GM21526 (cell line): ENCODE measurements around the gene VN1R5.
"Not testable (repeated sequence)": the region's sequence is repeated elsewhere in the genome, so short reads cannot be mapped to it uniquely, and the experiment has no call there.

Experiments used
- ATAC-seq: cut with Tn5 transposase; IDR thresholded peaks from one replicate; pipeline ENCODE4 v1.9.1; 2021; ENCODE audit warnings: moderate library complexity; ENCODE audit not compliant: unreplicated experiment, low FRiP score

Gene VN1R5

DNA sequence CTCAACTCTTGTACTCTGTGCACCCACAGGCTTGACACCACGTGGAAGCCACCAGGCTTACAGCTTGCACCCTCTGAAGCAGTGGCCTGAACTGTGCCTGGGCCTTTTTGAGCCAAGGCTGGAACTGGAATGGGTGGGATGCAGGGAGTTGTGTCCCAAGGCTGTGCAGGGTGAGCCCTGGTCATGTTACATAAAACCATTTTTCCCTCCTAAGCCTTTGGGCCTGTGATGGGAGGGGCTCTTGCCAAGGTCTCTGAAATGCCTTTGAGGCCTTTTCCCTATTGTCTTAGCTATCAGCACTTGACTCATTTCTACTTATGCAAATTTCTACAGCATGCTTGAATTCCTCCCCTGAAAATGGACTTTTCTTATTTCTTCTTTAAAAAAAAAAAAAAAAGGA is 14.1 kb downstream of the VN1R5 start:
- ATAC-seq = no peak

DNA sequence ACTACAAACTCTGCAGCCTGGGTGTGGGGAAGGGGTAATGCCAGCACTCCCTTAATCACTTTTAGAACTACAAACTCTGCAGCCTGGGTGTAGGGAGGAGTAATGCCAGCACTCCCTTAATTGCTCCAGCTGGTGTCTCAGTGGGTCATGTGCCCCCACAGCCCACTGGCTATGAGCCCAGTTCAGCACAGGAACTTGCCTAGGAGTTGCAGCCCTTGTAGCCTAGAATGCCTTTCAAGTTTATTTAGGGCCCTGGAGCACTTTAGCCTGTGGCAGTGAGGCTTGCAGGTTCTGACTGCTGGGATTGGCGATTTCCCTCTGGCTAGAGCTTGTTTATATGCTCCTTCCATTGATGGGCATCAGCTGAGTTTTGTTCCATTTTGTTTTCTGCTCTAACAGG is 17.1 kb downstream of the VN1R5 start:
- ATAC-seq = no peak

DNA sequence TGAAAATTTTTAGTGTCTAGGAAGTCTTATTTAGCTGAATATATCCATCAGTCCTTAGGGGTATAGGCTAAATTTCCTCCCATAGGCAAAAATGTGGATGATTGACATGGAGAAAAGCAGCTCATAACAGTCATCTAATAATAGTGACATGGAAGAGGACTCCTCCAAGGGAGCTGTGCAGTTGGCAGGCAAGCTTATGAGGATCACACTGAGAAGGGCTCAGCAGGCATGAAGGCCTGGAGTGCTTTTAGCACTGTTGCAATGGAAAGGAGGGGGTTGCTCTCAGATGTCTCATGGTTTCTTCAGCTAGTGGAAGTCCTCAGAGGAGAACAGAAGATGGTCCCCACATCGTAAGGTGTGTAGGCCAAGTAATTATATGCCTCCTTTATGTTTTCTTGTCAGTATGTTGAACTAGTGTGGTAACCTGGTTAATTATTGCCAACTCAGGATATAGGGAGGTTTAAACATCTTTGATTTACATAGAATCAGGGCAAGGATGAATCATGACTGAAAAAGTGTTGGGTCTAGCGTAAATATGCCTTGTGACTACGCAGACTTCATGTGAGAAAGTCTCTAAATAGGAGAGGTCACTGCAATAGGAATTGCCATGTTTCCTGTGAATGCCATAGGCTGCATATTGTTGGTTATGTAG is 18.9 kb downstream of the VN1R5 start:
- ATAC-seq = no peak

DNA sequence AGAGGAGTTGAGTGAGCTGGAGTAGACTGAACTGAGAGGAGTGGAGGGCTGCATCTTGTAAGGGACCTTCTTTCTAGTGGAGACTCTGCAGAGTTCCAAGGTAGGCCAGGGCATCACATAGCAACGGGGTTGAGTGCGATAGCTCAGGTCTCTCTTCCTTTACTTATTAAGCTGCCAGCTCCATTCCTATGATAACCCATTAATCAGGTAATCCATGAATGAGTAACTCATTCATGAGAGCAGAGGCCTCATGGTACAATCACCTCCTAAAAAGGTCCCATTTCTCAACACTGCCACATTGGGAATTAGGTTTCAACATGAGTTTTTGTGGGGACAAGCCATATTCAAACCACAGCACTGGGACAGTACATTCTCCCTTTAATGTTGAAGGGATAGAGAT is 21.3 kb downstream of the VN1R5 start:
- no peak for ATAC-seq

DNA sequence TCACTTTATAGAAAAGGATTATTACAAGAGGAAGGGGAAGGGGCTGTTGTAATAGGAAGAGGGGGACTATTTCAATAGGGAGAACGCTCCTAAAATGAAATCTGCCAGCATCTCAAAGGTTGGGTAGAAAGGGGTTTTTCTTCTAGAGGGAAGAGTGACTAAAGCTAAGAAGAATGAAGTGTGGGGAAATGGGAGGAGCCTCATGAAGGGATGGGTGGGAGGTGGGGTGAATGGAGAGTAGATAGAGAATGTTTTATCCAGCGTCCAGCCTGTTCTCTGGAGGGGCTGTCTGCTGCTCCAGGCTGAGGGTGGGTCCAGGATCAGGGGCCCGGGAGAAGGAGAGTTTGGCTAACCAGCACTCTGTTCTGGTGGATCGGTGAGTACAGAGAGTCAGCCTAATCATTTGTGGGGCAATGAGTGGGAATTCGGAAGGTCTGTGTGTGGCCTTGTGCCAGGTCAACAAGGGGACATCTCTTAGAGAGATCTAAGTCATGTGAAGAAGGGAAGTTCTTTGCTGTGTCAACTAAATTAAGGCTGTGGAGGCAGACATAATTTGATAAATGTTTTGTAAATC is 25.2 kb downstream of the VN1R5 start:
- no peak for ATAC-seq

DNA sequence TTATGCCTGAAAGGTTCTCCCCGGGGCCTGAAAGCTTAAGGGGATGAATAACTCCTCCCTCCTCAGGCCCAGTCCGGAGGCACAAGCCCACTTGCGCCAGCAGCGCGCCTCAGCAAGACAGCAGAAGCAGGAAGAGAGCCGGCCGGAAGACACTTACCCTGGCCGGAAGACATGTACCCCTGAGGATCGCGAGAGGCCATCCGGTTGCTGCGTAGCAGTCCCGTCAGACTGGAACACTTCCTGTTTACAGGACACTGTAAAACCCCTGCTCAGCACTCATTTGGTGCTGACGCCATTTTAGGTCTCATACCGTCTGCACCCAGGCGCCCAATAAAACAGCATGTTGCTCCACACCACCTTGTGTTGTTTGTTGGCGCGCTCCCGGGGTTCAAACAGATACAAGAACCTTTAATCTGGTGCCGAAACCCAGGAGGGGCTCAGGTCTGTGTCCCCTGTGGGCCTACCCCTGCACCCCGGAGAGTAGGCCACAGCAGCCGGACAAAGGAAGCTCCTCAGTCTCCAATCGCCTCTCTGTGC is 30.3 kb downstream of the VN1R5 start:
- ATAC-seq = no peak

DNA sequence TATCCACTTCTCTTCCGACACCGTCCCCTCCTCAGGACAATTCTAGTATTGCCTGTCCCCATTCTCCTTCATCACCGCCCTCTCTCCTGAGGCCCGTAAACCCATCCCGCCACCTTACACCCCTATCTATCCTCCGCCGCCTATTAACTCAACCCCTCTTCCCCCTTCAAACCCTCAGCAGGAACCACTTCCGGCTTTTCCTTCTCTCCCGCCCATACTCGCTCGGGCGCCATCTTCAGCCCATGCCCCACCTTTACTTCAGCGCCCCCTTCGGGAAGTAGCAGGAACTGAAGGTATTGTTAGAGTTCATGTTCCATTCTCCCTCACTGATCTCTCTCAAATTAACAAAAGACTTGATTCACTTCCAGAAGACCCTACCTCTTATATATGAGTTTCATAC is 31.6 kb downstream of the VN1R5 start:
- no peak for ATAC-seq

DNA sequence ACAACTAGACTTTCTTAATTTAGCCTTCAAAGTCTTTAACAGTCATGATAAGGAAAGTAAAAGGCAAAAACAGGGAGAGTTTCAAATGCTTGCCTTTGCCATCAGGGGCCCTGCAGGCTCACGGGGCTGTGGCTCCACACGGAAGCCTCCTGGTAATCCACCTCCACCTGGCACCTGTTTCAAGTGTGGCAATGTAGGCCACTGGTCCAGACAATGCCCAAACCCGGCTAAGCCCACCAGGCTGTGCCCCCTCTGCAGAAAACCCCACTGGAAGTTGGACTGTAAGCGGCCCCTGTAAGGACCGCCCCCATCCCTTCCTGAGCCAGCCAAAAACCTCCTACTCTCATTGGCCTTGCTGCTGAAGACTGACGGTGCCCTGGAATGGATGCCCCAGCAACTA is 32.5 kb downstream of the VN1R5 start:
- ATAC-seq = no peak

DNA sequence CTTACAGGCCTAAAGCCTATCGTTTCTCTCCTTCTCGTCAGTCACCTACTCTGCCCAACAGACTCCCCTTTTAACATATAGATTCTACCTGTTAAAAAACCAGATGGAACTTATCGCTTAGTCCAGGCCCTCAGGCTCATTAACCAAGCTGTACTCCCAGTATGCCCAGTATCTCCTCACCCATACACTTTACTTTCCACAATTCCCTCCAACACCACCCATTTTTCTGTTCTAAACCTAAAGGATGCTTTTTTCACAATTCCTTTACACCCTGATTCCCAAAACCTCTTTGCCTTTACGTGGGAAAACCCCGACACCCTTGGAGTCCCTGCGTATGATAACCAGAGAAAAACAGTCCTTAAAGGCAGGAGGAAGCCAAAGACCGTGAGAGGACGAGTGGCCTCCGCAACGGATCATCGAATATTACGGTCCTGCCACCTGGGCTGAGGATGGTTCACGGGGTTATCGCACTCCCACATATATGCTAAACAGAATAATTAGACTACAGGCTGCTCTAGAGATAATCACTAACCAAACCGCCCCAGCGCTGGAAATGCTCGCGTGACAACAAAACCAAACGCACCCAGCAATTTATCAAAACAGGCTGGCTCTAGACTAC is 33.5 kb downstream of the VN1R5 start:
- ATAC-seq = not testable (repeated sequence)

DNA sequence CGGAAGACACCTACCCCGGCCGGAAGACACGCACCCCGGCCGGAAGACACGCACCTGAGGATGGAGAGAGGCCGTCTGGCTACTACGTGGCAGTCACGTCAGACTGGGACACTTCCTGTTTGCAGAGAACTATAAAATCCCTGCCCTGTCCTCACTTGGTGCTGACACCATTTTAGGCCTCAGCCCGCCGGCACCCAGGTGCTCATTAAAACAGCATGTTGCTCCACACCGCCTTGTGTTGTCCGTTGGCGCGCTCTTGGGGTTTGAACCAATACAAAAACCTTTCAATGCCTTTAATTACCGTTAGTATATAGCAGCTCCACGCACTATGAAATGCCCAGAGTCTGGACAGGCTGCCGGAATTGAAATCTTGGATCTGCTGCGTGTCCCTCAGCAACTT is 34.7 kb downstream of the VN1R5 start:
- no peak for ATAC-seq

DNA sequence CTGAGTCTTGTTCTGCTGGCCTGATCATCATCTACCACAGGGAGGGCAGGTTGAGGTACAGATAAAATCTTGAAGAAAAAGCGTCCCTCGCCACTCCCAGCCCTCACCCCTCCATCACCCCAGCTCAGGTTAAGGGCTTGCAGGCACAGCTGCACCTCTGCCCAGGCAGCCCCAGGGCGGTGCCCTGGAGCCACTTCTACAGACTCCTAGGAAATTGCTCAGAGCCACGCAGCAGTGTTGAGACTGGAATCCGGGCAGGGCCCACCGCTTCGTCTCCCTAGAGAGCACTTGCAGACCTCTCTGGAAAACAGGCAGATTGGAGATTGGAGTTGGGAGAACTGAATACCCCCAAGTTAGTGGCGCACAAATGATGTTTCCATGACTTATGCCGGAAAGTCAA is 35.3 kb downstream of the VN1R5 start:
- no peak for ATAC-seq

DNA sequence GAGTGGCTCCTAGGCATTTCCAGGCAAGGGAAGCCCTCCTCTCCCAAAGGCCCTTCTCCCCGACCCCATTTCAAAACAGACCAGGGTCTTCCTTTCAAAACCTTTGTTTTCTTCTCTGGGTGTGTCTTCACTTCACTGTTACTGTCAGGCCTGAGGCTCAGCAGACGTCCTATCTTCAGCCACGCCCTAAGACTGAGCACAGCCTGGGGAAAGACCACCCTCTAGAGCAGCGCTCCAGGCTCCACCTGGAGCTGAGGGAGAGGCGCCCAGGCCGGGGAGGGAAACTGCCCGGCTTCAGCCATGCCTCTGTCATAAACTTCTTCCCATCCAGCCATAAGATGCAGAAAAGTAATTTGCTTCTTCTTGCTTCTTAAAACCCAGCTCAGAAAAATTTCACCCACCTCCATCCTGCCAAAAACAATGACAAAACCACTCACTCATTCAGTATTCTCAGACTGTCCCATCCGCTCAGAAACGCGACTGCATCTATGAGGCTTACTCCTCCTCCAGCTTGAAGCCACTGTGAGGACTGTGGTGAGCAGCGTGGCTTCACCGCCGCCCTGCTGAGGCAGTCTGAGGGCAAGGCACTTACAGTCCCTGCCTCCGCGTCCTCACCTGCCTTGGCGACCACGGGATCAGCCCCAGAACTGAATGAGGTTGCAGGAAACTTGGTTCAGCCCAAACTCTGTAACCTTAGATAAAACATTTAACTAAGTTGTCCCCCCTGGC is 36.1 kb downstream of the VN1R5 start:
- ATAC-seq = no peak

DNA sequence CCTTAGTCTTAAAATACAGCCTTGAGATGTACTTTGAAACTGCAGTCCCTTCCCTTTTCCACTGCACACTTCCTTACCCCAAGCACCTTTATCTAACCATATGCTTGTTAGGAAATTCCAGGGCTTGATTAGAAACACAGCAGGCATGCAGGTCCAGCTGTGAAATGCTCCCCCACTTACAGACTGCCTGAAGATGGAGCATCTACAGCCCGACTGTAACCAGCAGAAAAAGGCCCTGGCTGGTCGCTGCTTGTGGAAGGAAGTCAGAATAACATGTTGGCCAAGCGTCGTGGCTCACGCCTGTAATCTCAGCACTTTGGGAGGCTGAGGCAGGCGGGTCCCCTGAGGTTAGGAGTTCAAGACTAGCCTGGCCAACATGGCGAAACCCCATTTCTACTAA is 37.2 kb downstream of the VN1R5 start:
- no peak for ATAC-seq

DNA sequence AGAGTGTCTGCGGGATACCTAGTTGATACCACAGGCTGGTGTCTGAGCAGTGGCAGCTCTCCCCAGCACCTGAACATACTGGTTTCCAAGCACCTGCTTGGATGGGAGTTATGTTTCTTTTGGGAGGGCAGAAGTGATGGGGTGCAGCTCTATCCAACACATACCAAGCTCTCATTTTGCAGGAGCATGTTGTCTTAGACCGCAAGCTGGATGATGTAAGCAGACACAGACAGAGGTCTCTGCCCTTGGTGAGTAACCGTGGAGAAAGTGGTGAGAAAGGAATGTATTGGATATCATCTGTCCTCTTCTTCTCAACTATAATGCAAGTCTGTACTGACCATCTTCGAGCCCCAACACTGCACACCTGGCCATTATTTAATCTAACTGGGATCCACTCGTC is 38.4 kb downstream of the VN1R5 start:
- no peak for ATAC-seq

DNA sequence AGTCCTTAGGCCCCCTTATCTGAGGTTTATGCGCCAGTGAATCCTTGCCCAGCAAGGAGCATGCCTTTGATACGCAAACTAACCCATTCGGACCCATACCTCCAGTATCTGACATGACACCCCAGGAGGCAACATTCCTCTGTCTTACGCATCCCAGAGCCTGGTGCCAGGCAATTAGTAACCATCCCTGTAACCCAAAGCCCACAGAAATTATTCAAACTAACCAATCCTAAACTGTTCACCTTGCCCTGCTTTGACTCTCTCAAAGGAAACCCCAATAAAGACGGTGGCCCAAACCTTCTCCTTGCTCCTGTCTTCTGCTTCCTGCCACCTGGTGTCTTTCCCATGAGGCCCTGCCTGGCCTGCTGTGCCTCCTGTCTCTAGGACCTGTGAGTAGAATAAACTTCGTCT is 39.4 kb downstream of the VN1R5 start:
- no peak for ATAC-seq

DNA sequence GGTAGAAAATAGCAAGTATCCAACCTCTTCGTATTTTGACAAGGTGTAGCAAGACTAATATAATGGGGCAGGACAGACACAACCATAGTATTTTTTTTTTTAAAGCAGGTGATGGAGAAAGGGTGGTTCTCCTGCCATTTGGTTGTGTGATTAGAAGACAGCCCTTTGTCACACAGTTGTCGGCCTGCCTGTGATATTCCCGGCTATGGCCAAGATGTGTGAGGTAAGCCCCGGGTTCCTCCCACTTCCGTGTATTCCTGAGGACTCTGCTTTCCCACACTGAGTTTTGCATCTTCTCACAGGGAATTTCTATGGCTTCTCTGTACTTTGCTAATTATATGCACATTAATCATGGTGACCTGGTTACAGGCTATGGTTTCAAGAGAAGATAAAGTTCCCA is 39.9 kb downstream of the VN1R5 start:
- ATAC-seq = no peak

DNA sequence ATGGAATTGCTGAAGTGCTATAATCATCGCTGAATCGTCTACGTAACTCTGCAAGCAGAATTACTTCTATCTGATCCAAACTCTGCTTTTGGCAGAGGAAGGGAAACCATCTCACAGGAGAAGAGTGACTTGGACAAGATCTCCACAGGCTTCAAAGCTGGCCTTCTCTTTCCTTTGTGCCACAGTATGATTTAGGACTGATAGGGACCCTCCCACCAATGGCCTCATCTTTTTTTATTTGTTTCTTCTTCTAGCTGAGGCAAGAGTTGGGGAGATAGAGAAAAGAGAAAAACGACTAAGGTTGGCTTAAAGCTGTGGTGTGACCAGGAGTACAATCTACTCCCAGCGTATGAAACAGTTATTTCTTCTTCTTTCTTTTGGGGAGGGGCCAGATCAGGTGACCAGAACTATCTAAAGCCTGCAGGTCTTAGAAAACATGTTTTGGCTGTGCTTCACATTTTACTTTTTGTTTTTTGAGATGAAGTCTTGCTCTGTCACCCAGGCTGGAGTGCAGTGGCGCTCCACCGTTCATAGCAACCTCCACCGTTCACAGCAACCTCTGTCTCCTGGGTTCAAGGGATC is 40.8 kb downstream of the VN1R5 start:
- ATAC-seq = no peak

DNA sequence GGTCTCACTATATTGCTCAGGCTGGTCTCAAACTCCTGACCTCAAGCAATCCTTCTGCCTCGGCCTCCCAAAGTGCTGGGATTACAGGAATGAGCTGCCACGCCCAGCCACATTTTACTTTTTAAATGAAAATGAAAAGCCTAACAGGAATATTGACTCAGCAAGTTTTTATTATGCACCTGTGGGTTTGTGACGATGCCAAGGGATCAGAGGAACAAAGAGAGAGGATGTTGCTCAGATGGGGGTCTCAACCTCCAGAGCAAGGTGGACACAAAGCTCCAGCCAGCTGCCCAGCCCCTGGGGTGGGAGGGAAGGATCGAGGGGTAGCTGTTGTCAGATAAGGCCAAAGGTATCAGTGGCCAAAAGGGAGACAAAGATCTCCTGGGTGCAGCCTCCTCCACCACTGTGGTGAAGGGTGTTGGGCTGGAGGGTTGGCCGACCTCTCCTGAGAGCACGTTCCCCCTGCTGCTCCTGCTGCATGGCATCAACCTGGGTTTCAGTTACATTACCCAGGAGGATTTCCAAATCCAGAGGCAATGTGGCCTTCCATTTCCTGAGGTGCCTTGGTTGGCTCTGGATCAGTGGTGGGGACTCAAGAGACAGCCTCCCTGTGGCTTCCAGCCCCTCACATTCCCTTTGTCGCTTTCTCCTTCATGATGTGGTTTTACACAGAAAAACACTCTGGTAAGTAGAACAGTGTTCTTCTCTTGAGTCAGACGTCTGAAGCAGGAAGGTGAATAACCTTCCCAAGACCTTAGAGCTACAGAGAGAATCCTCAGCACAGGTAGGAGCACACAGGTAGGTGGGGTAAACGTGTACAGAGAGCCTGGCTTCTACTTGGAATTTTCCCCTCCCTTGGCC is 41.6 kb downstream of the VN1R5 start:
- no peak for ATAC-seq

DNA sequence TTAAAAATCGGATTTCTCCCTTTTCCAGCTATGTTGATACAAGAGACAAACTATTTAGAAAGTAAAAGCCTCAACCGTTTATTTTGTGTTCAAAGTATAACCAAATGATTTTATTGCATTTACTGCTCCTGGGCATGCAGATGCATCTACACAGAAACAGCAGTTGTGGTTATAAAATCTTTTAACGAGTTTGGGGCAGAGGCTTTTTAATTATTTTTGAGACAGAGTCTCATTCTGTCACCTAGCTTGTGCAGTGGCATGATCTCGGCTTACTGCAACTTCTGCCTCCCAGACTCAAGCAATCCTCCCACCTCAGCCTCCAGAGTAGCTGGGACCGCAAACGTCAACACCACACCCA is 42.2 kb downstream of the VN1R5 start:
- no peak for ATAC-seq

DNA sequence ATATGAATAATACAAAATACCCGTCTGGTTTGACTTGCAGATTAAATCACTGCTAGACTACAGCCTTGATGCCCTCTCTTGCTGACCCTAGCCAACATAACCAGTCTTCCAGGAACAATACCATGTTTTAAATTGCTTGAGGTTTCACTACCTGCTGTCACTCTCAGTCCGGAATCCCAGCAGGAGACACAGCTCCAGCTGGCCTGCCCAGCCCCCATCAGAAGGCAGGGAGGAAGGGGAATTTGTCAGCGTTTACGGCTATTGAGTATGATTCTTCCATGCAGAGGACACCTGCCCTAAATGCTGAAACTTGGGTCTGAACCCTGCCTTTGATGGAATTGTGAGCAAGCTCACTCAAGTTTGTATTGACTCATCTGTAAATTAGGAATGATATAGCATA is 42.8 kb downstream of the VN1R5 start:
- ATAC-seq = no peak
